Measurements from ENCODE around the gene TAF9B.

TAF9B gene

DNA sequence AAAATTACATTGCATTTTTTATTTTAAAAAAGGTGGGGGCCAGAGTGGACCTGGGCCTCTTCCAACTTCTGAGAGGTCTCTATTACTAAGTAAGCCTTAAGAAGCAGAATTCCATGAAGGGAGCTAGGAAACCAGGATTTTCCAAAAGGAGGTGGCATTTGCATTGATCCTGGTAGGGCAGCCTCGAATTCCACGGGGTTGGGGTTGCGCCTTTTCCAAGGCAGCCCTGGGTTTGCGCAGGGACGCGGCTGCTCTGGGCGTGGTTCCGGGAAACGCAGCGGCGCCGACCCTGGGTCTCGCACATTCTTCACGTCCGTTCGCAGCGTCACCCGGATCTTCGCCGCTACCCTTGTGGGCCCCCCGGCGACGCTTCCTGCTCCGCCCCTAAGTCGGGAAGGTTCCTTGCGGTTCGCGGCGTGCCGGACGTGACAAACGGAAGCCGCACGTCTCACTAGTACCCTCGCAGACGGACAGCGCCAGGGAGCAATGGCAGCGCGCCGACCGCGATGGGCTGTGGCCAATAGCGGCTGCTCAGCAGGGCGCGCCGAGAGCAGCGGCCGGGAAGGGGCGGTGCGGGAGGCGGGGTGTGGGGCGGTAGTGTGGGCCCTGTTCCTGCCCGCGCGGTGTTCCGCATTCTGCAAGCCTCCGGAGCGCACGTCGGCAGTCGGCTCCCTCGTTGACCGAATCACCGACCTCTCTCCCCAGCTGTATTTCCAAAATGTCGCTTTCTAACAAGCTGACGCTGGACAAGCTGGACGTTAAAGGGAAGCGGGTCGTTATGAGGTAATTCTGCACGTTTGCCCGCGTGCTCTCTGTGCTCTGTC is 35.6 kb downstream of the TAF9B start, which contains the start of gene PGK1:
PGK1 (plus strand) TSS at position 626 of the 824 bp plus-strand sequence; CDS start at position 719, 93 bp downstream.
- Histone ChIP-seq H4K20me1 (ENCODE audit: insufficient read depth) (peaks cover 25% of the 10 kb centered on the region), H3K27me3 (ENCODE audit: insufficient read depth, low read depth) (no peaks in the 10 kb centered on the region), H3K4me2 (peak within 1 kb of the TSS; percentile 88), H3K79me2 (ENCODE audit: insufficient read depth, low read depth) (peaks cover 47% of the 10 kb centered on the region), H2AFZ (ENCODE audit: low read depth) (peak within 1 kb of the TSS; percentile 78), H3K9ac (peak within 1 kb of the TSS; percentile 76; the same call in 1 of the 2 replicates), H3K4me1 (ENCODE audit: low read depth, poor library complexity, severe bottlenecking) (peaks cover 42% of the 10 kb centered on the region), H3K4me3 (IDR thresholded peaks at IDR 0.05; ENCODE audit: insufficient read depth, low read depth, low read length) (no peak within 1 kb of the TSS), H3K36me3 (ENCODE audit: insufficient read depth) (no peaks in the 10 kb centered on the region), H3K27ac (peak within 1 kb of the TSS; percentile 74)
- TF ChIP-seq, protein P1, sequence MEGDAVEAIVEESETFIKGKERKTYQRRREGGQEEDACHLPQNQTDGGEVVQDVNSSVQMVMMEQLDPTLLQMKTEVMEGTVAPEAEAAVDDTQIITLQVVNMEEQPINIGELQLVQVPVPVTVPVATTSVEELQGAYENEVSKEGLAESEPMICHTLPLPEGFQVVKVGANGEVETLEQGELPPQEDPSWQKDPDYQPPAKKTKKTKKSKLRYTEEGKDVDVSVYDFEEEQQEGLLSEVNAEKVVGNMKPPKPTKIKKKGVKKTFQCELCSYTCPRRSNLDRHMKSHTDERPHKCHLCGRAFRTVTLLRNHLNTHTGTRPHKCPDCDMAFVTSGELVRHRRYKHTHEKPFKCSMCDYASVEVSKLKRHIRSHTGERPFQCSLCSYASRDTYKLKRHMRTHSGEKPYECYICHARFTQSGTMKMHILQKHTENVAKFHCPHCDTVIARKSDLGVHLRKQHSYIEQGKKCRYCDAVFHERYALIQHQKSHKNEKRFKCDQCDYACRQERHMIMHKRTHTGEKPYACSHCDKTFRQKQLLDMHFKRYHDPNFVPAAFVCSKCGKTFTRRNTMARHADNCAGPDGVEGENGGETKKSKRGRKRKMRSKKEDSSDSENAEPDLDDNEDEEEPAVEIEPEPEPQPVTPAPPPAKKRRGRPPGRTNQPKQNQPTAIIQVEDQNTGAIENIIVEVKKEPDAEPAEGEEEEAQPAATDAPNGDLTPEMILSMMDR (conservative IDR thresholded peaks at IDR 0.05; ENCODE audit: low read depth, low read length): no peak

DNA sequence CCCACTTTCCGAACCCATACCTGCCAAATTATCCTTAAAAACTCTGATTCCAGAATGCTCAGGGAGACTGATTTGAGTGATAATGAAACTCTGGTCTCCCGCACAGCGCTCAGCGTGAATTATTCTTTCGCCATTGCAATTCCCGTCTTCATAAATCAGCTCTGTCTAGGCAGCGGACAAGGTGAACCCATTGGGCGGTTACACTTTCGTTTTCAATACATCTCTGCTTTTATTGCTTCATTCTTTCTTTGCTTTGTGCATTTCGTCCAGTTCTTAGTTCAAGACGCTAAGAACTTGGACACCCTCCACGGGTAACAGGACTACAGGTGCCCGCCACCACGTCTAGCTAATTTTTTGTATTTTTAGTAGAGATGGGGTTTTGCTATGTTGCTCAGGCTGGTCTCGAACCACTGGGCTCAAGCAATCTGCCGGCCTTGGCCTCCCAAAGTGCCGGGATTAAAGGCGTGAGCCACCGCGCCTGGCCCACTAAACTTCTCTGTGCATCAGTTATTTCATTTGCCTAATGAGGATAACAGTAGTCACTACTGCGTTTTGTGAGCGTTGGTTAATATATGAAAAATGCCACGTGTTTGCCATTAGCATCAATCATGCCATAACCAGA is 36.3 kb downstream of the TAF9B start:
- Histone ChIP-seq H2AFZ (ENCODE audit: low read depth) (peak overlapping the region; percentile 78), H3K4me1 (ENCODE audit: low read depth, poor library complexity, severe bottlenecking) (peaks cover 36% of the 10 kb centered on the region), H3K4me3 (IDR thresholded peaks at IDR 0.05; ENCODE audit: insufficient read depth, low read depth, low read length) (no peak overlapping the region), H3K79me2 (ENCODE audit: insufficient read depth, low read depth) (peaks cover 40% of the 10 kb centered on the region), H3K36me3 (ENCODE audit: insufficient read depth) (no peaks in the 10 kb centered on the region), H3K27ac (peak overlapping the region; percentile 53), H4K20me1 (ENCODE audit: insufficient read depth) (peaks cover 17% of the 10 kb centered on the region), H3K27me3 (ENCODE audit: insufficient read depth, low read depth) (no peaks in the 10 kb centered on the region), H3K9ac (peak overlapping the region; percentile 76; the same call in 1 of the 2 replicates), H3K4me2 (peak overlapping the region; percentile 88; the same call in 1 of the 2 replicates)
- TF ChIP-seq, protein P1 (conservative IDR thresholded peaks at IDR 0.05; ENCODE audit: low read depth, low read length): no peak

DNA sequence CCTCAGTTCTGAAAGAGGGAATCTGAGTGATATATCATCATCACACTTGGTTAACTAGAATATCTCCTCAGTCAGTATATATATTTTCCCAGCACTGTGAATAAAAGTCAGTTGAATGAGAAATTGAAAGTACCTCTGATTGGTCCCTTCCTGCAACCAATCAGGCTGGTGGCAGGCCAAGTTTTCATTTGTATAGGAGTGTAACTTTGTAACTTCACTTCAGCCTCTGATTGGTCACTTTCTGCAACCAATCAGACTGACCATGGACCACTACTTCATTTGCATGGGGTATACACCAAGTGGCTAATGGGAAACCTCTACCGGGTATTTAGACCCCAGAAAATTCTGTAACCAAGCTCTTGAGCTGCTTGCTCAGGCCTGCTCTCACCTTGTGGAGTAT is 37.4 kb downstream of the TAF9B start:
- H3K79me2 ChIP-seq (ENCODE audit: insufficient read depth, low read depth): peaks cover 30% of the 10 kb centered on the region
- H3K27me3 ChIP-seq (ENCODE audit: insufficient read depth, low read depth): no peaks in the 10 kb centered on the region
- H3K9ac ChIP-seq: no peak overlapping the region
- peaks cover 7% of the 10 kb centered on the region for H4K20me1 ChIP-seq (ENCODE audit: insufficient read depth)
- H3K4me1 ChIP-seq (ENCODE audit: low read depth, poor library complexity, severe bottlenecking): peaks cover 26% of the 10 kb centered on the region
- 0 out of 2 replicates have a peak overlapping the region, but pooled peaks have one; percentile 18 for H2AFZ ChIP-seq (ENCODE audit: low read depth)
- no peaks in the 10 kb centered on the region for H3K36me3 ChIP-seq (ENCODE audit: insufficient read depth)
- H3K4me3 ChIP-seq (IDR thresholded peaks at IDR 0.05; ENCODE audit: insufficient read depth, low read depth, low read length): no peak overlapping the region
- no peak overlapping the region for H3K4me2 ChIP-seq
- TF ChIP-seq, protein P1 (conservative IDR thresholded peaks at IDR 0.05; ENCODE audit: low read depth, low read length): no peak
- H3K27ac ChIP-seq: no peak overlapping the region

DNA sequence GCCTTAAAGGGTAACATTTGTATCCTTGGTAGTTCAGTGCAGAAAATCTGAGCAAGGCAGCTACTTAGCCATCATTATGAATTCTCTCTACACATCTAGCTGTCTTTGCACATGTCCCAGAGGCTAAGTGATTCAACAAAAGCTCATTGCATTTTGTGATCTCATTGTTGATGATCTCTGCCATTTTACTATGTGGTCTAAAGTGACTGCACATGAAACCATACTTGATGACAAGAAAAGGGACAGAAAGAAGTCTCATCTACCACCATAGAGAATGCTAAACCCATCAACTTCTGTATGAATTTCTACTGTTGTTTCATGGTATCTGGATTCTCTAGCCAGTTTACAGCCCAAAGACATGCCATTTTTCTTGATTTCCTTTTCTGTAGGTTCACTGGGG is 41.3 kb downstream of the TAF9B start:
- TF ChIP-seq, protein P1 (conservative IDR thresholded peaks at IDR 0.05; ENCODE audit: low read depth, low read length): no peak
- no peaks in the 10 kb centered on the region for H3K27me3 ChIP-seq (ENCODE audit: insufficient read depth, low read depth)

More for the DNA sequence above, 41.3 kb downstream of the TAF9B start:
- Histone ChIP-seq H2AFZ (ENCODE audit: low read depth) (no peak overlapping the region), H3K79me2 (ENCODE audit: insufficient read depth, low read depth) (no peaks in the 10 kb centered on the region), H4K20me1 (ENCODE audit: insufficient read depth) (no peaks in the 10 kb centered on the region), H3K9ac (no peak overlapping the region), H3K4me3 (IDR thresholded peaks at IDR 0.05; ENCODE audit: insufficient read depth, low read depth, low read length) (no peak overlapping the region), H3K27ac (no peak overlapping the region), H3K4me2 (no peak overlapping the region), H3K4me1 (ENCODE audit: low read depth, poor library complexity, severe bottlenecking) (peaks cover 2% of the 10 kb centered on the region), H3K36me3 (ENCODE audit: insufficient read depth) (no peaks in the 10 kb centered on the region)

Measured in KMS-11 (cell line).